KOPT-K1 (cell line): ENCODE measurements around the gene RERE.

Source experiments
- H3K27ac ChIP-seq: fragments of 200-600 bp; sonication (generic); 2 replicates; pipeline ENCODE4 v1.5.1; 2016; ENCODE audit warnings: antibody characterized with exemption, mild to moderate bottlenecking, low read depth, low read length; ENCODE audit not compliant: poor library complexity, severe bottlenecking
- H3K36me3 ChIP-seq: fragments of 200-600 bp; sonication (generic); 2 replicates; pipeline ENCODE4 v1.5.1; 2017; ENCODE audit warnings: antibody characterized with exemption, mild to moderate bottlenecking, low read length, moderate library complexity; ENCODE audit not compliant: insufficient read depth
- H3K9me3 ChIP-seq: fragments of 200-600 bp; sonication (generic); 2 replicates; pipeline ENCODE4 v1.5.1; 2017; ENCODE audit warnings: antibody characterized with exemption, low read length, mild to moderate bottlenecking; ENCODE audit not compliant: insufficient read depth, poor library complexity, severe bottlenecking

RERE gene

DNA sequence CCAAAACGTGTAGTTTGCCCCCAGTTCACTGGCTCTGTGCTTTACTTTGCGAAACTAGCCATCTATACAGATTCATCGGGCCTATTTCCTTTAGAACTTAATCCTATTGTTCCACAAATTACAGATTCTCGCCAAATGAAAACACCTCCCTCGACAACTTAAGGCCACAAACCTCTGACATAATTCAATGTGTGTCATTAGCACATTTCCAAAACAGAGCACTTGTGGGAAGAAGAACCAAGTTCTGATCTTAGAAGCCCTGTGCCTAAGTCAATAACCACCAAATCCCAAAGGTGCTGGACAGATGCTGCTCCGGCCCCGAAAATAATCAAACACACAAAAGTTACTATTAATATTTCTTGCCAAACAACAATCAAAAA lies 405.6 kb downstream of the RERE start:
- Histone ChIP-seq H3K27ac (no peak overlapping the region), H3K36me3 (no peaks in the 10 kb centered on the region)

DNA sequence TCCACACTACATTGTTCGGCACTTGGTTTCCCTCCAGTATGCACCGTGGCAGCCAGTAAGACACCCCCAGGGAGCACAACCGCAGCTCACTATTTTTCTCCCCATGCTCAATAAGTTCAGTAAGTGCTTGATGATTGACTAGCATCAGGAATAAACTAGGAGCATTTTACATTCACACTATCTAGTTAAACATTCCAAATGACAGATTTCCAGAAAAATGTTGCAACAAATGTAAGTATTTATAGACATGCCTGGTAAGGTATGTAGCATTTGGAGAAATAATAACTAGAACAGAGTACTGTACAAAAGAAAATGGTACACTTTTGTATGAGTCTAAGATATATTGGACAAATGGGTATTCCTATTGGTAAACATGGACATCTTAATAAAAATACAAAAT lies 406.6 kb downstream of the RERE start:
- H3K27ac ChIP-seq: no peak overlapping the region
- H3K9me3 ChIP-seq: no peaks in the 10 kb centered on the region
- H3K36me3 ChIP-seq: no peaks in the 10 kb centered on the region

More for the DNA sequence above, 405.6 kb downstream of the RERE start:
- no peaks in the 10 kb centered on the region for H3K9me3 ChIP-seq

- Histone ChIP-seq H3K27ac (no peak overlapping the region), H3K9me3 (no peaks in the 10 kb centered on the region), H3K36me3 (no peaks in the 10 kb centered on the region)
Measured at GRCh38 chr1:8409606-8410005, 407.8 kb downstream of the RERE start.

- Histone ChIP-seq H3K36me3 (no peaks in the 10 kb centered on the region), H3K27ac (no peak overlapping the region), H3K9me3 (no peaks in the 10 kb centered on the region)
Measured at GRCh38 chr1:8409106-8409505, 408.3 kb downstream of the RERE start.

DNA sequence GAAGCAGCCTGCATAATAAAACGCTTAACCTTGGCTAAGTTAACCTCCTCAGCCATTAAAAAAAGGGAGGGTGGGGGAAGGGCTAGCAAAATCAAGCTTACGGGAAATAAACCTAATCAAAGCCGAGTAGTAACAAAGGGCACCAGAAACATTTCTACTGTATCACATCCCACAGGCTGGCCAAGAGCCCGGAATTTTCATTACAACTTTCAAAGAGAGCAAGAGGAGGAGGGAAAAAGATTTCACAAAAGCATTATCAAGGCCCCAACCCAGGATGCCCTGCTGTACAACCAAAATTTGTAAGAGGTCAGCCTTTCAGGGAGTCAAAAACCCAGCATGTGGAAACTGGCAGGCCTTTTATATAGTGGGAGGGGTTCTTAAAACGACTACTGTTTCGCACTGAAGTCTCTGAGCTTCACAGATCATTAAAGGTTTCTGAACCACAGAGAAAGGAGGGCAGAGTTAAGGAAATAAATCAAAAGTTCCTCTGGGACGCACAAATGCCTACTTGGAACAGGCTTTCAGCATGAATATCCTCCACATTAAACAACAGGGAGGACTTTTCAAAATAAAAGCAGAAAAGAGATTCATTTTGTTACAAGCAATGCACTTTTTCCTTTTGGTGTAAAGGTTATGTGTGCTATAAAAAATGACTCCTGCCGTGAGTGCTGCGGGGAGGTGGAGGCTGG lies 409.1 kb downstream of the RERE start:
- Histone ChIP-seq H3K9me3 (no peaks in the 10 kb centered on the region), H3K27ac (no peak overlapping the region), H3K36me3 (no peaks in the 10 kb centered on the region)

DNA sequence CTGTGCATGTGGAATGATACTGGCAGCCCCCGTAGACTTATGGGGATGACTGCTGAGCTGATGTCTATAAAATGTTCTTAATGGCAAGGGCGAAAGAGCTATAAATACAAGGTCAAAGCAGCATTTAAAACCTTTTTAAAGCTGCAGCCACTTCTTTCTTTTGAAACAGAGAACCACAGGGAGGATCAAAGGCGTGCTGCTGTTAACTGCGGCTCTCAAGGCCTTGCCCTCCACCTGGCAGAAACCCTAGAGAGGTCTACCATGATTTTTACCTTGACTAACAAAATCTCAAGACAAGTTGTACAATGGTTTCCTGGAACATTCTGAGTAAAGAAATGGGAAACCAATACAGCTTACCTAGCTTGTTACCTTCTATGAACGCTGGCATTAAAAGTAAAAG lies 409.8 kb downstream of the RERE start:
- Histone ChIP-seq H3K27ac (no peak overlapping the region), H3K36me3 (no peaks in the 10 kb centered on the region)

GRCh38 chr1:8406960-8407359 lies 410.5 kb downstream of the RERE start:
- Histone ChIP-seq H3K27ac (no peak overlapping the region), H3K36me3 (no peaks in the 10 kb centered on the region), H3K9me3 (no peaks in the 10 kb centered on the region)

More for the DNA sequence above, 409.8 kb downstream of the RERE start:
- H3K9me3 ChIP-seq: no peaks in the 10 kb centered on the region

DNA sequence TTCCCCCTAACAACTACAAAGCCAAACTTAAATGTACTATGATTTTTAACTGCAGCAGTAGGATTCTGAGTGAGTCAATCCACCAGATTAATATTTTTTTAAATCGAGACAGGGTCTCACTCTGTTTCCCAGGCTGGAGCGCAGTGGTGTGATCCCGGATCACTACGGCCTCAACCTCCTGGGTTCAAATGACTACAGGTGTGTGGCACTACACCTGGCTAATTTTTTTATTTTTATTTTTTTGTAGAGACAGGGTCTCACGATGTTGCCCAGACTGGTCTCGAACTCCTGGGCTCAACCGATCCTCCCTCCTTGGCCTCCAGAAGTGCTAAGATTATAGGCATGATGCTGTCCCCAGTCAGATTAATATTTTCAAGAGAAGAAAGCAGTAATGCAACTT lies 411.4 kb downstream of the RERE start:
- Histone ChIP-seq H3K9me3 (no peaks in the 10 kb centered on the region), H3K36me3 (no peaks in the 10 kb centered on the region), H3K27ac (no peak overlapping the region)

- Histone ChIP-seq H3K27ac (no peak overlapping the region), H3K36me3 (no peaks in the 10 kb centered on the region), H3K9me3 (no peaks in the 10 kb centered on the region)
Measured at GRCh38 chr1:8404460-8405370, 412.7 kb downstream of the RERE start.

DNA sequence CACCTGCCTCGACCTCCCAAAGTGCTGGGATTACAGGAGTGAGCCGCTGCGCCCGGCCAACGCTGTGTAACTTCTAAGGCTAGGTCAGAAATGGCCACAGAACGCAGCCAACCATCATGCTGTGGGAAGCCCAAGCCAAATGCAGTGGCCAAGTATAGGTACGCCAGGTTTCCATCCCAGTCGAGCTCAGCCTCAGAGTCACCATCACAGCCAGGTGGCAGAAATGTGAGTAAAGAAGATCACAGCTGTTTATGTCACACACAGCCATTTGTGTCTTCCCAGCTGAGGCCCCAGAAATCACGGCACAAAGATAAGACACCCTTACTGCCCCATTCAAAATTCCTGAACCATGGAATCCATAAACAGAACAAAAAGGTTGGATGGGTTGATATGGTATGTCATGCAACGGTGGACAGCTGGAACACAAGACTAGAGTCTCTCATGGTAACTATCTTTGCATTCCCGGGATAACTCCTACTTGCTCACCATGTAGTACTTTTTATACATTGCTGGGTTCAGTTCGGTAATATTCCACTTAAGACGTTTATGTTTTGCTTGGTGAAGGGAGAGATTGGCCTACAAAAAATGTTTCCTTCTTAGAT lies 415.2 kb downstream of the RERE start:
- H3K27ac ChIP-seq: no peak overlapping the region
- H3K9me3 ChIP-seq: no peaks in the 10 kb centered on the region
- H3K36me3 ChIP-seq: no peaks in the 10 kb centered on the region

- no peaks in the 10 kb centered on the region for H3K36me3 ChIP-seq
- no peak overlapping the region for H3K27ac ChIP-seq
- H3K9me3 ChIP-seq: no peaks in the 10 kb centered on the region
Measured at GRCh38 chr1:8398677-8399076, 418.8 kb downstream of the RERE start.

DNA sequence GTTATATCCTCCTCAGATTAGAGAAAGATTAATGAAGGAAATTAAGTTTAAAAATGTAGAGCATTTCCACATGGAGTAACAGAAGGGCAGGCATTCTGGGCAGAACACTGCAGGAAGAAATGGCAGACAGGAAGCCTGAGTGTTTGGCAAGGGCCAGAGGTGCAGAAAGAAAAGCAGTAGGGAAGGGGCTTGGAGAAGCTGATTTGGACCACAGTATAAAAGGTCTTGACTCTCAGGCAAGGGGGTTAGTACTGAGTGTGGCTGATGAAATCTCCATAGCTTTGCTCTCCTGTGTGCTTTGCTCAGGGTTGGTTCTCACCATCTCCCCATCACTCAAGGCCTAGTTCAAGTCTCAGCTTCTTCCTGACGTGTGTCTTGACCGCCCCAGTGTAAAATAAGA lies 419.4 kb downstream of the RERE start:
- no peaks in the 10 kb centered on the region for H3K36me3 ChIP-seq
- H3K9me3 ChIP-seq: no peaks in the 10 kb centered on the region
- no peak overlapping the region for H3K27ac ChIP-seq

- no peaks in the 10 kb centered on the region for H3K9me3 ChIP-seq
- no peak overlapping the region for H3K27ac ChIP-seq
- H3K36me3 ChIP-seq: no peaks in the 10 kb centered on the region
Measured at GRCh38 chr1:8397511-8397910, 419.9 kb downstream of the RERE start.

DNA sequence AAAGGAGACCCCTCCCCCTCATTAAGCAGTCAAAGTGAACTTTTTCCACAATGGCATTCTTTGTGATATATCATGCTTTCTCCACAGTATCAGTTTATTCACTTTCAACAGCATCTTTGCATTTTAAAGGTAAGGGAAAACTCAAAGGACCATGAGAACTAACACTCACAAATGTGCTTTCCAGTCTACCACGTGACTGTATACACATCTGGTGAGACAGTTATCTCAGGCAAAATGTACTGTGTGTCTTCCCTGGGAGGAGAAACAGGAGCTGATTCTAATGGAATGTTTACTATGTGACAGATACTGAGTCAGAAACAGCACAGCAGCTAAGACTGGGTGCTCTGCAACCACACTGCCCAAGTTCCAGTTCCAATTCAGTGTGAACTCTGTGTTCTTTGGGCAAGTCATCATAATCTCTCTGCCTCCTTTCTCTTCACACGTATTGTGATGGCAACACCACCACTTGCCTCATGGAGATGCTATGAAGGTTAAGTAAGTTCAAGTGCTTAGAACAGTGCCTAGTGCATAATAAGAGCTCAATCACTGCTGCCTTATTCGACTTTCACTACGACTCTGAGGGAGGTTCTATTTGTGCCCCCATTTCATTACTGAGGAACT lies 420.5 kb downstream of the RERE start:
- H3K9me3 ChIP-seq: no peaks in the 10 kb centered on the region
- H3K36me3 ChIP-seq: no peaks in the 10 kb centered on the region
- H3K27ac ChIP-seq: no peak overlapping the region
